ENCODE results near the gene TTN.
A peak's percentile ranks its signal among the peaks of the same experiment; 100 is the strongest.

Gene TTN

GRCh38 chr2:178734518-178734917 is 72.7 kb downstream of the TTN start:
- DNase-seq (ENCODE audit: low read depth) = no peak

- no peak for DNase-seq (ENCODE audit: low read depth)
Observed at GRCh38 chr2:178733975-178734374, 73.2 kb downstream of the TTN start.

- no peak for DNase-seq (ENCODE audit: low read depth)
Observed at GRCh38 chr2:178732913-178733312, 74.3 kb downstream of the TTN start.

- DNase-seq (ENCODE audit: low read depth) = no peak
Observed at GRCh38 chr2:178731300-178731699, 75.9 kb downstream of the TTN start.

- DNase-seq (ENCODE audit: low read depth) = no peak
Observed at GRCh38 chr2:178730049-178730448, 77.2 kb downstream of the TTN start.

GRCh38 chr2:178723786-178724346 is 83.4 kb downstream of the TTN start:
- no peak for DNase-seq (ENCODE audit: low read depth)

- no peak for DNase-seq (ENCODE audit: low read depth)
Observed at GRCh38 chr2:178722296-178722695, 84.9 kb downstream of the TTN start.

GRCh38 chr2:178718988-178719387 is 88.2 kb downstream of the TTN start:
- DNase-seq (ENCODE audit: low read depth) = no peak

- DNase-seq (ENCODE audit: low read depth) = no peak
Observed at GRCh38 chr2:178718283-178718682, 88.9 kb downstream of the TTN start.

GRCh38 chr2:178716394-178716793 is 90.8 kb downstream of the TTN start:
- DNase-seq (ENCODE audit: low read depth) = no peak

GRCh38 chr2:178715366-178715765 is 91.9 kb downstream of the TTN start:
- DNase-seq (ENCODE audit: low read depth) = no peak

GRCh38 chr2:178707476-178707875 is 99.7 kb downstream of the TTN start:
- DNase-seq (ENCODE audit: low read depth) = no peak

- DNase-seq (ENCODE audit: low read depth) = no peak
Observed at GRCh38 chr2:178704876-178705275, 102.3 kb downstream of the TTN start.

- no peak for DNase-seq (ENCODE audit: low read depth)
Observed at GRCh38 chr2:178702361-178702760, 104.9 kb downstream of the TTN start.

GRCh38 chr2:178700922-178701342 is 106.3 kb downstream of the TTN start:
- DNase-seq (ENCODE audit: low read depth) = peak; percentile 64

- no peak for DNase-seq (ENCODE audit: low read depth)
Observed at GRCh38 chr2:178700136-178700535, 107.1 kb downstream of the TTN start.

GRCh38 chr2:178692845-178693244 is 114.4 kb downstream of the TTN start:
- DNase-seq (ENCODE audit: low read depth) = no peak

- no peak for DNase-seq (ENCODE audit: low read depth)
Observed at GRCh38 chr2:178689808-178690207, 117.4 kb downstream of the TTN start.

- DNase-seq (ENCODE audit: low read depth) = no peak
Observed at GRCh38 chr2:178683877-178684276, 123.3 kb downstream of the TTN start.

- DNase-seq (ENCODE audit: low read depth) = no peak
Observed at GRCh38 chr2:178681081-178681480, 126.1 kb downstream of the TTN start.

- peak; percentile 4 for DNase-seq (ENCODE audit: low read depth)
Observed at GRCh38 chr2:178679891-178680290, 127.3 kb downstream of the TTN start.

- no peak for DNase-seq (ENCODE audit: low read depth)
Observed at GRCh38 chr2:178677599-178677998, 129.6 kb downstream of the TTN start.

- no peak for DNase-seq (ENCODE audit: low read depth)
Observed at GRCh38 chr2:178676046-178676445, 131.2 kb downstream of the TTN start.

GRCh38 chr2:178674122-178674521 is 133.1 kb downstream of the TTN start:
- DNase-seq (ENCODE audit: low read depth) = peak; percentile 21

GRCh38 chr2:178666458-178666857 is 140.8 kb downstream of the TTN start:
- DNase-seq (ENCODE audit: low read depth) = peak; percentile 2

Data from ELR (cell line).